Keratinocyte (primary cell): Measurements from ENCODE around the gene PLS1. TPM values are rescaled to one million over a fixed set of nuclear protein-coding genes. Genes with fewer than 3 reads are reported as not detected.

Experiments used
- DNase-seq: peaks from one replicate; pipeline ENCODE4 v3.0.0-alpha.2; 2011; ENCODE audit warnings: low read depth, missing footprints, low spot score
- FAIRE-seq: peaks from 2 replicates; lab custom pipeline; 2011; peaks lifted over from hg19 to GRCh38; lab: Jason Lieb, UNC
- H2AFZ ChIP-seq: 2 replicates; pipeline ENCODE4 v1.6.0; 2012; ENCODE audit warnings: low read length, control low read depth, inconsistent platforms; ENCODE audit not compliant: control insufficient read depth
- H3K27ac ChIP-seq: 2 replicates; pipeline ENCODE4 v1.5.1; 2011; ENCODE audit warnings: low read length; ENCODE audit not compliant: control insufficient read depth, insufficient read depth
- H3K27me3 ChIP-seq: 3 replicates; pipeline ENCODE4 v1.6.0; 2011; ENCODE audit warnings: low read length; ENCODE audit not compliant: control insufficient read depth, insufficient read depth; ENCODE audit errors: extremely low read depth
- H3K36me3 ChIP-seq, 2 experiments: 2 replicates in 1 of 2; 3 replicates in 1 of 2; pipeline ENCODE4 v1.5.1; 2011; ENCODE audit warnings: low read length in 2 of 2, mild to moderate bottlenecking in 1 of 2; ENCODE audit not compliant: control insufficient read depth in 2 of 2, insufficient read depth in 2 of 2; ENCODE audit errors: extremely low read depth in 1 of 2
- H3K4me1 ChIP-seq: 3 replicates; pipeline ENCODE4 v1.5.1; 2011; ENCODE audit warnings: low read length; ENCODE audit not compliant: control insufficient read depth, insufficient read depth; ENCODE audit errors: extremely low read depth
- H3K4me2 ChIP-seq: 3 replicates; pipeline ENCODE4 v1.6.0; 2011; ENCODE audit warnings: low read depth, low read length; ENCODE audit not compliant: control insufficient read depth, insufficient read depth; ENCODE audit errors: extremely low read depth
- H3K4me3 ChIP-seq, 3 experiments: fragments of 200-600 bp in 1 of 3; sonication (generic) in 1 of 3; 2 replicates in 2 of 3; 3 replicates in 1 of 3; pipeline ENCODE4 v1.5.1; 2011 to 2016; ENCODE audit warnings: low read length in 3 of 3, mild to moderate bottlenecking in 3 of 3, control low read depth in 2 of 3, inconsistent platforms in 1 of 3, low read depth in 1 of 3, mixed read lengths in 1 of 3, mixed run types in 1 of 3, moderate library complexity in 1 of 3; ENCODE audit not compliant: control insufficient read depth in 2 of 3, insufficient read depth in 2 of 3; ENCODE audit errors: extremely low read depth in 1 of 3
- H3K79me2 ChIP-seq: 2 replicates; pipeline ENCODE4 v1.6.0; 2012; ENCODE audit warnings: low read length; ENCODE audit not compliant: control insufficient read depth, insufficient read depth
- H3K9ac ChIP-seq: 3 replicates; pipeline ENCODE4 v1.6.0; 2011; ENCODE audit warnings: low read length; ENCODE audit not compliant: control insufficient read depth, insufficient read depth; ENCODE audit errors: extremely low read depth
- H3K9me1 ChIP-seq: 3 replicates; pipeline ENCODE4 v1.6.0; 2011; ENCODE audit warnings: low read length; ENCODE audit not compliant: control insufficient read depth, insufficient read depth; ENCODE audit errors: extremely low read depth
- H3K9me3 ChIP-seq: 2 replicates; pipeline ENCODE4 v1.5.1; 2012; ENCODE audit warnings: low read depth, low read length; ENCODE audit not compliant: control insufficient read depth
- H4K20me1 ChIP-seq: 3 replicates; pipeline ENCODE4 v1.6.0; 2011; ENCODE audit warnings: low read length; ENCODE audit not compliant: control insufficient read depth, insufficient read depth; ENCODE audit errors: extremely low read depth
- EZH2 ChIP-seq: IDR thresholded peaks from one replicate; pipeline ENCODE4 v1.6.1; 2012; ENCODE audit warnings: inconsistent platforms, mild to moderate bottlenecking, low read length, moderate library complexity
- dilution Hi-C: fragments of 300-500 bp; cut with MboI; formaldehyde crosslinking; loops from one replicate; pipeline ENCODE4 v1.7.0; 2020; ENCODE audit warnings: low sequenced_read_pairs; ENCODE audit not compliant: extremely low pct_ligation_motif_present
- polyA plus RNA-seq, 5 experiments: library from polyadenylated mRNA; depleted of rRNA in 3 of 5; stranded (reverse) in 3 of 5; stranded (forward) in 1 of 5; unstranded in 1 of 5; fragments of >200 nt; gene quantifications; 1 replicate in 1 of 5; 2 replicates in 3 of 5; 3 replicates in 1 of 5; pipeline versions ENCODE4 v1.2.1 to v1.2.3, GENCODE V29; 2011 to 2012; ENCODE audit warnings: missing spikeins in 2 of 5, low read depth in 1 of 5, low replicate concordance in 1 of 5
- TF ChIP-seq, protein P1 (sequence below), 3 experiments: IDR thresholded peaks in 1 of 3; conservative IDR thresholded peaks in 1 of 3; optimal IDR thresholded peaks in 1 of 3; 2 replicates in 2 of 3; 3 replicates in 1 of 3; pipeline versions ENCODE3 to v1.5.1; 2011; ENCODE audit warnings: low read length in 3 of 3, mild to moderate bottlenecking in 3 of 3, moderate library complexity in 2 of 3, control low read depth in 1 of 3, inconsistent platforms in 1 of 3; ENCODE audit not compliant: insufficient read depth in 2 of 3; ENCODE audit errors: extremely low read depth in 1 of 3

The PLS1 gene
- polyA plus RNA-seq, 1 donor (not counting 4 experiments of a cell fraction or from before 2014, with no cell fraction given), result 13.9 TPM

DNA sequence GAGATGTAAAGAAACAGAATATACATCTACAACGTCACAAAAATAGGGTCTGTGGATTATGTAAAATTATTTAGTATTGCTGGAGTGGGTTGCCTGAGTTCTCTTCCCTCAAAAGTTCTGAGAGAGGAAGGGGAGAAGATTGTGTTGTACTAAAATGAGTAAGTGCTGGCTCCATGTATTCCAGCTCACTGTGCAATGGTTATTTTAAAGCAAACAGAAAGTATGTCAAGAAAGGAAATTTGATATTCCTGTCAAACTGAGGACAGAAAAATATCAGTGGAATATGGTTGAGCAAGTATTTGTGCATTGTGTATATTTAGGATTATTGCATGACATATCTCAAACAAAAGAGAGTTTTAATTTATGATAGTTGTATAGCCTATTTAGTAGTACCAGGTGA is 129.8 kb downstream of the PLS1 start:
- Histone ChIP-seq H3K36me3 (no peaks in the 10 kb centered on the region), H4K20me1 (no peaks in the 10 kb centered on the region), H3K27me3 (no peaks in the 10 kb centered on the region), H3K27ac (no peak overlapping the region), H3K9me1 (no peaks in the 10 kb centered on the region), H3K79me2 (peaks cover 3% of the 10 kb centered on the region), H3K9ac (no peak overlapping the region), H3K4me1 (peaks cover 4% of the 10 kb centered on the region), H3K4me2 (no peak overlapping the region), H2AFZ (no peak overlapping the region), H3K4me3 (no peak overlapping the region), H3K9me3 (no peaks in the 10 kb centered on the region)
- FAIRE-seq (no peak), DNase-seq (no peak)
- no peak for TF ChIP-seq EZH2
- TF ChIP-seq, protein P1, sequence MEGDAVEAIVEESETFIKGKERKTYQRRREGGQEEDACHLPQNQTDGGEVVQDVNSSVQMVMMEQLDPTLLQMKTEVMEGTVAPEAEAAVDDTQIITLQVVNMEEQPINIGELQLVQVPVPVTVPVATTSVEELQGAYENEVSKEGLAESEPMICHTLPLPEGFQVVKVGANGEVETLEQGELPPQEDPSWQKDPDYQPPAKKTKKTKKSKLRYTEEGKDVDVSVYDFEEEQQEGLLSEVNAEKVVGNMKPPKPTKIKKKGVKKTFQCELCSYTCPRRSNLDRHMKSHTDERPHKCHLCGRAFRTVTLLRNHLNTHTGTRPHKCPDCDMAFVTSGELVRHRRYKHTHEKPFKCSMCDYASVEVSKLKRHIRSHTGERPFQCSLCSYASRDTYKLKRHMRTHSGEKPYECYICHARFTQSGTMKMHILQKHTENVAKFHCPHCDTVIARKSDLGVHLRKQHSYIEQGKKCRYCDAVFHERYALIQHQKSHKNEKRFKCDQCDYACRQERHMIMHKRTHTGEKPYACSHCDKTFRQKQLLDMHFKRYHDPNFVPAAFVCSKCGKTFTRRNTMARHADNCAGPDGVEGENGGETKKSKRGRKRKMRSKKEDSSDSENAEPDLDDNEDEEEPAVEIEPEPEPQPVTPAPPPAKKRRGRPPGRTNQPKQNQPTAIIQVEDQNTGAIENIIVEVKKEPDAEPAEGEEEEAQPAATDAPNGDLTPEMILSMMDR (optimal IDR thresholded peaks at IDR 0.05 in 1 of 3, IDR thresholded peaks at IDR 0.05 in 1 of 3, conservative IDR thresholded peaks at IDR 0.05 in 1 of 3; ENCODE audit: extremely low read depth in 1 of 3, insufficient read depth in 2 of 3, low read length in 3 of 3), result no peak
- dilution Hi-C loops, result no loop called here

DNA sequence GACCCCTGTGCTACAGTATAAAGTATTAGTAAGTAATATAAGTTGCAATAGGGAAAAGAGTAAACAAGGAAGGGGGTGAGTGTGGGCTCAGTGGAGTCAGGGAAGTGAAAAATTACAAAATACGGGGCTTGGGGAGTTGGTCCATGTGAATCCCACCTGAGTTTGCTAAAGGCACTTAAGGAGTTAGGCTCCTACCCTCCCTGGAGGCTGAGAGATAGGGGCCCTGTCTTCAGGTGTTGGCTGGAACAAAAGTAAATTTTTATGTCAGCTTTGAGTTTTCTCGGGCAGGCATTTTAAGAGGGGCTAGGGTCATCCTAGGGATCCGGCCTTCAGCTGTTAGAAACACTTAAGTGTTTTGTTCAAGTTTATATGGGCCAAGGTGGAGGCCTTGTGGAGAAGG is 135.9 kb downstream of the PLS1 start:
- TF ChIP-seq EZH2, result no peak
- TF ChIP-seq, protein P1 (optimal IDR thresholded peaks at IDR 0.05 in 1 of 3, IDR thresholded peaks at IDR 0.05 in 1 of 3, conservative IDR thresholded peaks at IDR 0.05 in 1 of 3; ENCODE audit: extremely low read depth in 1 of 3, insufficient read depth in 2 of 3, low read length in 3 of 3), result no peak
- H3K9me1 ChIP-seq, result no peaks in the 10 kb centered on the region
- no peak overlapping the region for H3K4me2 ChIP-seq
- no peaks in the 10 kb centered on the region for H3K9me3 ChIP-seq
- H3K9ac ChIP-seq, result no peak overlapping the region
- no peaks in the 10 kb centered on the region for H4K20me1 ChIP-seq
- no peak overlapping the region for H2AFZ ChIP-seq
- no peak overlapping the region for H3K27ac ChIP-seq
- H3K4me3 ChIP-seq, result no peak overlapping the region
- H3K79me2 ChIP-seq, result no peaks in the 10 kb centered on the region
- no peaks in the 10 kb centered on the region for H3K36me3 ChIP-seq
- dilution Hi-C loops, result no loop called here
- no peaks in the 10 kb centered on the region for H3K4me1 ChIP-seq
- FAIRE-seq, result no peak
- H3K27me3 ChIP-seq, result no peaks in the 10 kb centered on the region
- DNase-seq, result no peak
